GM19397 (cell line): ENCODE data around the gene ASTN2.

Source experiments
- ATAC-seq: cut with Tn5 transposase; IDR thresholded peaks from one replicate; pipeline ENCODE4 v1.9.1; 2021; ENCODE audit warnings: mild to moderate bottlenecking, moderate library complexity; ENCODE audit not compliant: unreplicated experiment

The ASTN2 gene

GRCh38 chr9:116550696-116551436 lies 864.0 kb downstream of the ASTN2 start:
- no peak for ATAC-seq

- ATAC-seq, result no peak
These were observed 864.8 kb downstream of the ASTN2 start for GRCh38 chr9:116549786-116550660.

- ATAC-seq, result no peak
These were observed 865.7 kb downstream of the ASTN2 start for GRCh38 chr9:116549061-116549664.

GRCh38 chr9:116547729-116548426 lies 867.0 kb downstream of the ASTN2 start:
- no peak for ATAC-seq

GRCh38 chr9:116546711-116547581 lies 867.9 kb downstream of the ASTN2 start:
- ATAC-seq, result no peak

- no peak for ATAC-seq
These were observed 870.0 kb downstream of the ASTN2 start for GRCh38 chr9:116544896-116545295.

- no peak for ATAC-seq
These were observed 871.0 kb downstream of the ASTN2 start for GRCh38 chr9:116543731-116544400.

GRCh38 chr9:116541402-116541801 lies 873.5 kb downstream of the ASTN2 start:
- ATAC-seq, result no peak

- no peak for ATAC-seq
These were observed 875.3 kb downstream of the ASTN2 start for GRCh38 chr9:116539549-116539948.

GRCh38 chr9:116525611-116526010 lies 889.2 kb downstream of the ASTN2 start:
- ATAC-seq, result no peak

- ATAC-seq, result no peak
These were observed 889.9 kb downstream of the ASTN2 start for GRCh38 chr9:116524778-116525470.

GRCh38 chr9:116520218-116520617 lies 894.6 kb downstream of the ASTN2 start:
- no peak for ATAC-seq

GRCh38 chr9:116516456-116516855 lies 898.4 kb downstream of the ASTN2 start:
- ATAC-seq, result no peak

- ATAC-seq, result no peak
These were observed 899.3 kb downstream of the ASTN2 start for GRCh38 chr9:116515541-116515940.

GRCh38 chr9:116506685-116507084 lies 908.2 kb downstream of the ASTN2 start:
- no peak for ATAC-seq

GRCh38 chr9:116504893-116505480 lies 909.9 kb downstream of the ASTN2 start:
- peak; percentile 94 for ATAC-seq

GRCh38 chr9:116504081-116504480 lies 910.8 kb downstream of the ASTN2 start:
- ATAC-seq, result no peak

GRCh38 chr9:116502746-116503145 lies 912.1 kb downstream of the ASTN2 start:
- ATAC-seq, result no peak

- no peak for ATAC-seq
These were observed 913.0 kb downstream of the ASTN2 start for GRCh38 chr9:116501871-116502270.
